Measurements from ENCODE around the gene C19orf12. TPM values are rescaled to one million over a fixed set of nuclear protein-coding genes. Genes with fewer than 3 reads are reported as not detected.

Gene C19orf12
- total and polyA plus RNA-seq, 2 of the 13 experiments (the other 11 are each of a cell fraction or from before 2014, with no cell fraction given): 17.7 to 34.4 TPM

DNA sequence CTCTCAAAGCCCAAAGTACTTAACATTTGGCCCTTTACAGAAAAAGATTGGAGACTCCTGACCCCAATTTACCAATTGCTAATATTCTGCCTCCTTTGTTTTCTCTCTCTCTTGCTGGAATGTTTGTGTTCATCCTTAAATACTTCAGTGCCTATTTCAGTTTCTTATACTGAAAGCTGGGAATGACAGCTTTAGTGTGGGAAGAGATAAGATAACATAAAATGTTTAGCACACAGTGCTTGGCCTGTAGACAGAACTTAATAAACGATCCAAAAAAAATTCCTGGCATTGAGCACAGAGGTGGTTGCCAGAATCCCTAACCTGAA is 52.8 kb downstream of the C19orf12 start:
- H2AFZ ChIP-seq (ENCODE audit: low read length): no peak overlapping the region
- no peaks in the 10 kb centered on the region for H3K9me3 ChIP-seq (ENCODE audit: low read length)
- WGBS (ENCODE audit: low lambda C conversion rate): 0% methylated on average over 1 of the region's 1 CpG
- no peaks in the 10 kb centered on the region for H3K36me3 ChIP-seq (replicated peaks in 1 of 2; ENCODE audit: control insufficient read depth in 1 of 2, insufficient read depth in 2 of 2, low read length in 2 of 2)
- ChIA-PET CTCF (ENCODE audit: low intra/inter-chr PET ratio, low total read pairs) (no interaction called here), POLR2A (interaction anchor here (1.3 kb wide), 1 partner anchor 56 kb away, joined by 5 read pairs; the partner anchor contains the start of gene POP4)
- intact Hi-C loops (cut with micrococcal nuclease; ENCODE audit: unreplicated experiment) (no loop called here), in situ Hi-C loops (cut with HindIII; ENCODE audit: extremely low pct_ligation_motif_present, low pct_unique_long_range_greater_than_20kb) (no loop called here)
- ATAC-seq: no peak
- no TSS peak for BruUV-seq (replicated peaks)
- no peak overlapping the region for H3K4me3 ChIP-seq (replicated peaks in 1 of 3; ENCODE audit: insufficient read depth in 1 of 3, low read depth in 2 of 3, low read length in 3 of 3)
- DNase-seq (ENCODE audit: low spot score): no peak
- H3K27me3 ChIP-seq (ENCODE audit: control insufficient read depth in 1 of 2, insufficient read depth in 2 of 2, low read length in 2 of 2): peaks cover 10 to 20% of the 10 kb centered on the region in 2 experiments; a peak in 4 of 5 replicates
- no peaks in the 10 kb centered on the region for H3K79me2 ChIP-seq (ENCODE audit: insufficient read depth, low read length)
- H3K4me2 ChIP-seq (ENCODE audit: low read depth, low read length): no peak overlapping the region
- H3K9ac ChIP-seq (ENCODE audit: insufficient read depth, low read depth, low read length): no peak overlapping the region
- no peaks in the 10 kb centered on the region for H4K20me1 ChIP-seq (ENCODE audit: insufficient read depth, low read length)
- no peak overlapping the region for H3K27ac ChIP-seq (ENCODE audit: extremely low read length, insufficient read depth, low read length)
- H3K4me1 ChIP-seq (ENCODE audit: insufficient read depth, low read length): peaks cover 32% of the 10 kb centered on the region
- TF ChIP-seq CHD4 (IDR thresholded peaks at IDR 0.05; ENCODE audit: borderline replicate concordance, low read length) (no peak), ZNF207 (IDR thresholded peaks at IDR 0.05; ENCODE audit: borderline replicate concordance) (no peak), PAF1 (CRISPR knock-in tag; IDR thresholded peaks at IDR 0.05) (no peak), SP5 (CRISPR knock-in tag; IDR thresholded peaks at IDR 0.05; ENCODE audit: borderline replicate concordance, low read depth) (no peak), ZNF780A (CRISPR knock-in tag; IDR thresholded peaks at IDR 0.05) (no peak), ZNF484 (CRISPR knock-in tag; IDR thresholded peaks at IDR 0.05; ENCODE audit: borderline replicate concordance, low read depth) (no peak), NKX3-1 (CRISPR knock-in tag; IDR thresholded peaks at IDR 0.05) (no peak), CBX1 (IDR thresholded peaks at IDR 0.05; ENCODE audit: low read depth) (no peak), KAT7 (CRISPR knock-in tag; IDR thresholded peaks at IDR 0.05; ENCODE audit: borderline replicate concordance) (no peak)
- FAIRE-seq: no peak

DNA sequence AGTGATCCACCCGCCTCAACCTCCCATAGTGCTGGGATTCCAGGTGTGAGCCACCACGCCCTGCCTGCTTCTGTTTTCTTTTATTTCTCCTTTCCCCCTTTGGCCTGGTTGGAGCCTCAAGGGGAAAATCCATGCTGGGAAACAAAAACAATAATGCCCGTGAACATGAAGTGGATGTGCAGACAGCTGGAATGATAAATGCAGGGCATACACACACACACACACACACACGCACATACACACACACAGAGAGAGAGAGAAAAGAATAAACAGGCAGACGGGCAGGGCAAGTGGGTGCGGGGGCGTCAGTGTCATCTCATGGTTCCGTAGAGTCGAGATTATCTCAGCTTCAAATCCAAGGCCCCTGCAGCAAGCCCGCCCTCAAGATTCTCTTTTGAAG is 54.2 kb downstream of the C19orf12 start:
- CTCF ChIA-PET (ENCODE audit: low intra/inter-chr PET ratio, low total read pairs): no interaction called here
- DNase-seq (ENCODE audit: low spot score) (no peak), ATAC-seq (no peak), FAIRE-seq (no peak)
- in situ Hi-C loops (cut with HindIII; ENCODE audit: extremely low pct_ligation_motif_present, low pct_unique_long_range_greater_than_20kb) (no loop called here), intact Hi-C loops (cut with micrococcal nuclease; ENCODE audit: unreplicated experiment) (no loop called here)
- Histone ChIP-seq H3K4me2 (ENCODE audit: low read depth, low read length) (no peak overlapping the region), H3K4me1 (ENCODE audit: insufficient read depth, low read length) (peaks cover 26% of the 10 kb centered on the region), H3K79me2 (ENCODE audit: insufficient read depth, low read length) (no peaks in the 10 kb centered on the region), H3K27ac (ENCODE audit: extremely low read length, insufficient read depth, low read length) (no peak overlapping the region), H3K9me3 (ENCODE audit: low read length) (no peaks in the 10 kb centered on the region), H4K20me1 (ENCODE audit: insufficient read depth, low read length) (no peaks in the 10 kb centered on the region), H3K27me3 (ENCODE audit: control insufficient read depth in 1 of 2, insufficient read depth in 2 of 2, low read length in 2 of 2) (peaks cover 10 to 20% of the 10 kb centered on the region in 2 experiments; a peak in 4 of 5 replicates), H3K36me3 (replicated peaks in 1 of 2; ENCODE audit: control insufficient read depth in 1 of 2, insufficient read depth in 2 of 2, low read length in 2 of 2) (no peaks in the 10 kb centered on the region), H3K9ac (ENCODE audit: insufficient read depth, low read depth, low read length) (no peak overlapping the region), H3K4me3 (replicated peaks in 1 of 3; ENCODE audit: insufficient read depth in 1 of 3, low read depth in 2 of 3, low read length in 3 of 3) (no peak overlapping the region), H2AFZ (ENCODE audit: low read length) (no peak overlapping the region)
- POLR2A ChIA-PET: no interaction called here
- no TSS peak for BruUV-seq (replicated peaks)
- 41% methylated on average over 9 of the region's 10 CpGs for WGBS (ENCODE audit: low lambda C conversion rate)
- TF ChIP-seq RCOR2 (CRISPR knock-in tag; IDR thresholded peaks at IDR 0.05) (no peak), ARNT (IDR thresholded peaks at IDR 0.05) (no peak), ZNF335 (CRISPR knock-in tag; IDR thresholded peaks at IDR 0.05) (no peak), DMAP1 (CRISPR knock-in tag; IDR thresholded peaks at IDR 0.05) (no peak)
- TF ChIP-seq, protein P1, sequence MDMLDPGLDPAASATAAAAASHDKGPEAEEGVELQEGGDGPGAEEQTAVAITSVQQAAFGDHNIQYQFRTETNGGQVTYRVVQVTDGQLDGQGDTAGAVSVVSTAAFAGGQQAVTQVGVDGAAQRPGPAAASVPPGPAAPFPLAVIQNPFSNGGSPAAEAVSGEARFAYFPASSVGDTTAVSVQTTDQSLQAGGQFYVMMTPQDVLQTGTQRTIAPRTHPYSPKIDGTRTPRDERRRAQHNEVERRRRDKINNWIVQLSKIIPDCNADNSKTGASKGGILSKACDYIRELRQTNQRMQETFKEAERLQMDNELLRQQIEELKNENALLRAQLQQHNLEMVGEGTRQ (IDR thresholded peaks at IDR 0.05; ENCODE audit: low read depth, low read length): no peak
- TF ChIP-seq, protein P1 (CRISPR knock-in tag; IDR thresholded peaks at IDR 0.05; ENCODE audit: borderline replicate concordance): no peak
- TF ChIP-seq, protein P2, sequence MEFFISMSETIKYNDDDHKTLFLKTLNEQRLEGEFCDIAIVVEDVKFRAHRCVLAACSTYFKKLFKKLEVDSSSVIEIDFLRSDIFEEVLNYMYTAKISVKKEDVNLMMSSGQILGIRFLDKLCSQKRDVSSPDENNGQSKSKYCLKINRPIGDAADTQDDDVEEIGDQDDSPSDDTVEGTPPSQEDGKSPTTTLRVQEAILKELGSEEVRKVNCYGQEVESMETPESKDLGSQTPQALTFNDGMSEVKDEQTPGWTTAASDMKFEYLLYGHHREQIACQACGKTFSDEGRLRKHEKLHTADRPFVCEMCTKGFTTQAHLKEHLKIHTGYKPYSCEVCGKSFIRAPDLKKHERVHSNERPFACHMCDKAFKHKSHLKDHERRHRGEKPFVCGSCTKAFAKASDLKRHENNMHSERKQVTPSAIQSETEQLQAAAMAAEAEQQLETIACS (CRISPR knock-in tag; IDR thresholded peaks at IDR 0.05): no peak
